Measurements from ENCODE around the gene CAMTA1.

DNA sequence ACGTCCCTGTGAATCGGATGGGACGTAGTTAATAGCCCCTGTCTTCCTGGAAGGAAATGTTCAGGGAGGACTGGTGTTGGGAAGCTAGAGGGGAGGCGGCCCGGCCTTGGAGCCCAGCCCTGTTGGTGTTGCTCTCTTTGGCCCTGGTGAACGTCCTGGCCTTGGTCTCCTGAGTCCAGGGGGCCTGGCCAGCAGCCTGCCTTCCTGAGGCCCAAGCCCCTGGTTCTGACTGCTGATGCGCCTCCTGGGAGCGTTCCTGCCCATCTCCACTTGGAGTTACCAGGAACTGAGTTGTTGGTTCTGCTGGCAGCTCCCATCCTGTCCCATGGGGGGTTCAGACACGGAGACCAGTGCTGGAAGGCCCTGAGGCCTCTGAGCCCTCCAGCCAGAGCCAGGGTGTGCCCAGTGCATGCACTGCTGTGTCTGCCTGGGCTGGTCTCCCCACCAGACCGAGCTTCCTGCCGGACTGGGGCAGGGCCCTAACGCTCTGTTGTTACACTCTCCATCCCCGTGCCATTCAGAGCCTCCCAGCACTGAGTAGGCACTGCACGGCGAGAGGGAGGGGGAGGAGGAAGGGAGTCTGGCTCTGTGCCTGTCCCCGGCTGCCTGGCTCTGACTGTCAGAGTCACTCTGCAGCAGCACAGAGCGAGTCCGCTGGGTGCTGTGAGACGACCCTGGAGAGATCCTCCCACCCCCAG lies 603.4 kb downstream of the CAMTA1 start:
- TF ChIP-seq, protein P1, sequence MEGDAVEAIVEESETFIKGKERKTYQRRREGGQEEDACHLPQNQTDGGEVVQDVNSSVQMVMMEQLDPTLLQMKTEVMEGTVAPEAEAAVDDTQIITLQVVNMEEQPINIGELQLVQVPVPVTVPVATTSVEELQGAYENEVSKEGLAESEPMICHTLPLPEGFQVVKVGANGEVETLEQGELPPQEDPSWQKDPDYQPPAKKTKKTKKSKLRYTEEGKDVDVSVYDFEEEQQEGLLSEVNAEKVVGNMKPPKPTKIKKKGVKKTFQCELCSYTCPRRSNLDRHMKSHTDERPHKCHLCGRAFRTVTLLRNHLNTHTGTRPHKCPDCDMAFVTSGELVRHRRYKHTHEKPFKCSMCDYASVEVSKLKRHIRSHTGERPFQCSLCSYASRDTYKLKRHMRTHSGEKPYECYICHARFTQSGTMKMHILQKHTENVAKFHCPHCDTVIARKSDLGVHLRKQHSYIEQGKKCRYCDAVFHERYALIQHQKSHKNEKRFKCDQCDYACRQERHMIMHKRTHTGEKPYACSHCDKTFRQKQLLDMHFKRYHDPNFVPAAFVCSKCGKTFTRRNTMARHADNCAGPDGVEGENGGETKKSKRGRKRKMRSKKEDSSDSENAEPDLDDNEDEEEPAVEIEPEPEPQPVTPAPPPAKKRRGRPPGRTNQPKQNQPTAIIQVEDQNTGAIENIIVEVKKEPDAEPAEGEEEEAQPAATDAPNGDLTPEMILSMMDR (IDR thresholded peaks at IDR 0.05; ENCODE audit: poor library complexity), result no peak
- no peak for TF ChIP-seq EZH2phosphoT487 (IDR thresholded peaks at IDR 0.05; ENCODE audit: low read depth, severe bottlenecking, unreplicated experiment)
- TF ChIP-seq EZH2 (IDR thresholded peaks at IDR 0.05; ENCODE audit: borderline replicate concordance), result no peak

All from hepatocyte (in vitro differentiated cells).